GM12801 (cell line): ENCODE measurements around the gene EFCAB7.

Experiments used
- TF ChIP-seq, protein P1 (sequence below): IDR thresholded peaks from one replicate; pipeline ENCODE4 v1.5.1; 2011; ENCODE audit warnings: control low read depth; ENCODE audit not compliant: insufficient read length; ENCODE audit errors: extremely low read depth

Gene EFCAB7

DNA sequence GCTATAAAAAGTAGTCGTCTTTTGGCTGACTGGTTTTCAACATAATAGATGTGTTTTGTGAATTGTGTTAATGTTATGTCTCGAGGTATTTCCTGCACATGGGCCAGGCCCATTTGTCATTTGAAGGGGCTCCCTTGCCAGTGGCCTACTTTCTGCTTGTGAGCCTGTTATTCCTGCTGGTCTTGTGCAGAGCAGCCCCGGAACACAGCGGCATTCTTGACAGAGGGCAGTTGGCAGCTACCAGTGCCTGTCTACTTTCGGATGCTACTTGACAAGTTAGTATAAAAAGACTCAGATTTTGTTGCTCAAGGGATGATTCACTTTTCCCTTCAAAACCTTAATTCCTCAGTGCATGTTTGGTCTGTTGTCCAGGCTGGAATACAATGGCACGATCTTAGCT, 98.4 kb downstream of the EFCAB7 start:
- TF ChIP-seq, protein P1, sequence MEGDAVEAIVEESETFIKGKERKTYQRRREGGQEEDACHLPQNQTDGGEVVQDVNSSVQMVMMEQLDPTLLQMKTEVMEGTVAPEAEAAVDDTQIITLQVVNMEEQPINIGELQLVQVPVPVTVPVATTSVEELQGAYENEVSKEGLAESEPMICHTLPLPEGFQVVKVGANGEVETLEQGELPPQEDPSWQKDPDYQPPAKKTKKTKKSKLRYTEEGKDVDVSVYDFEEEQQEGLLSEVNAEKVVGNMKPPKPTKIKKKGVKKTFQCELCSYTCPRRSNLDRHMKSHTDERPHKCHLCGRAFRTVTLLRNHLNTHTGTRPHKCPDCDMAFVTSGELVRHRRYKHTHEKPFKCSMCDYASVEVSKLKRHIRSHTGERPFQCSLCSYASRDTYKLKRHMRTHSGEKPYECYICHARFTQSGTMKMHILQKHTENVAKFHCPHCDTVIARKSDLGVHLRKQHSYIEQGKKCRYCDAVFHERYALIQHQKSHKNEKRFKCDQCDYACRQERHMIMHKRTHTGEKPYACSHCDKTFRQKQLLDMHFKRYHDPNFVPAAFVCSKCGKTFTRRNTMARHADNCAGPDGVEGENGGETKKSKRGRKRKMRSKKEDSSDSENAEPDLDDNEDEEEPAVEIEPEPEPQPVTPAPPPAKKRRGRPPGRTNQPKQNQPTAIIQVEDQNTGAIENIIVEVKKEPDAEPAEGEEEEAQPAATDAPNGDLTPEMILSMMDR, result no peak
